Globus pallidus (tissue), 1 donor: Measurements from ENCODE around the gene PSMA8.
"Not testable (repeated sequence)": the region's sequence is repeated elsewhere in the genome, so short reads cannot be mapped to it uniquely, and the experiment has no call there.

Source experiments
- DNase-seq: peaks from one replicate; pipeline ENCODE4 v3.0.0-alpha.2; 2015; ENCODE audit warnings: low spot score

Gene PSMA8

GRCh38 chr18:26176134-26176533, 42.5 kb downstream of the PSMA8 start:
- DNase-seq: no peak

GRCh38 chr18:26181343-26181826, 47.7 kb downstream of the PSMA8 start:
- DNase-seq: no peak

- DNase-seq: no peak
These were observed 49.9 kb downstream of the PSMA8 start for GRCh38 chr18:26183395-26184112.

- no peak for DNase-seq
These were observed 51.6 kb downstream of the PSMA8 start for GRCh38 chr18:26185267-26185666.

- DNase-seq: no peak
These were observed 56.8 kb downstream of the PSMA8 start for GRCh38 chr18:26190506-26190905.

- no peak for DNase-seq
These were observed 58.6 kb downstream of the PSMA8 start for GRCh38 chr18:26192233-26192632.

- no peak for DNase-seq
These were observed 62.9 kb downstream of the PSMA8 start for GRCh38 chr18:26196605-26197004.

GRCh38 chr18:26202001-26202400, 68.3 kb downstream of the PSMA8 start:
- not testable (repeated sequence) for DNase-seq

- no peak for DNase-seq
These were observed 71.6 kb downstream of the PSMA8 start for GRCh38 chr18:26205318-26205717.

GRCh38 chr18:26206488-26206887, 72.8 kb downstream of the PSMA8 start:
- DNase-seq: no peak

GRCh38 chr18:26207937-26208336, 74.3 kb downstream of the PSMA8 start:
- no peak for DNase-seq

- no peak for DNase-seq
These were observed 75.3 kb downstream of the PSMA8 start for GRCh38 chr18:26208977-26209376.

- no peak for DNase-seq
These were observed 76.5 kb downstream of the PSMA8 start for GRCh38 chr18:26210147-26210546.

GRCh38 chr18:26215247-26215970, 81.7 kb downstream of the PSMA8 start:
- no peak for DNase-seq

- DNase-seq: no peak
These were observed 91.5 kb downstream of the PSMA8 start for GRCh38 chr18:26225022-26225693.

- DNase-seq: no peak
These were observed 92.2 kb downstream of the PSMA8 start for GRCh38 chr18:26225915-26226228.

- peak; percentile 88 for DNase-seq
These were observed 92.8 kb downstream of the PSMA8 start, which contains the start of gene TAF4B for GRCh38 chr18:26226229-26227050. TSS of gene TAF4B (plus strand) at chr18:26226445. CDS start at chr18:26226934, 489 bp downstream.

- no peak for DNase-seq
These were observed 93.5 kb downstream of the PSMA8 start for GRCh38 chr18:26227051-26227670.

GRCh38 chr18:26228562-26229260, 95.0 kb downstream of the PSMA8 start:
- no peak for DNase-seq

GRCh38 chr18:26230497-26230896, 96.8 kb downstream of the PSMA8 start:
- DNase-seq: no peak

GRCh38 chr18:26233208-26233607, 99.5 kb downstream of the PSMA8 start:
- DNase-seq: no peak
